GM12878 (cell line): ENCODE measurements around the gene MPC1L. TPM values are rescaled to one million over a fixed set of nuclear protein-coding genes. Genes with fewer than 3 reads are reported as not detected.

Source experiments
- ATAC-seq: fragments of 200-7000 bp; cut with Tn5 transposase; 3 replicates; pipeline ENCODE4 v1.9.1; 2020; ENCODE audit warnings: mild to moderate bottlenecking, moderate library complexity
- BruUV-seq: library from RNA; stranded (reverse); fragments of 400-500 nt; replicated peaks from 2 replicates; lab custom pipeline; 2021; lab: Mats Ljungman, UMichigan
- CTCF ChIA-PET: fragments of 300-600 bp; sonication (Branson Sonifier 250); formaldehyde crosslinking; extraction: SDS; loops from one replicate; lab custom pipeline; 2021; ENCODE audit warnings: inconsistent platforms; lab: Yijun Ruan, JAX
- POLR2A ChIA-PET: fragments of 350-600 bp; formaldehyde crosslinking; extraction: SDS; loops from one replicate; lab custom pipeline; 2021; ENCODE audit warnings: inconsistent platforms; lab: Charles Lee
- RAD21 ChIA-PET: fragments of 300-600 bp; sonication (Branson Sonifier 250); formaldehyde crosslinking; loops from one replicate; lab custom pipeline; 2023; ENCODE audit warnings: antibody characterized with exemption; ENCODE audit not compliant: unreplicated experiment; lab: Charles Lee
- SMC1A ChIA-PET: fragments of 300-600 bp; sonication (Branson Sonifier 250); formaldehyde crosslinking; loops from one replicate; lab custom pipeline; 2023; ENCODE audit not compliant: unreplicated experiment, uncharacterized antibody; lab: Charles Lee
- DNase-seq: peaks from one replicate; pipeline ENCODE4 v3.0.0-alpha.2; 2011; ENCODE audit warnings: low read depth, low spot score
- FAIRE-seq: peaks from 3 replicates; lab custom pipeline; 2011; peaks lifted over from hg19 to GRCh38; lab: Jason Lieb, UNC
- H2AFZ ChIP-seq: 2 replicates; pipeline ENCODE4 v1.6.0; 2011; ENCODE audit warnings: low read depth, low read length, control low read depth; ENCODE audit not compliant: control insufficient read depth
- H3K27ac ChIP-seq: 2 replicates; pipeline ENCODE4 v1.5.1; 2011; ENCODE audit warnings: control low read depth; ENCODE audit not compliant: control insufficient read depth, insufficient read depth
- H3K27me3 ChIP-seq, 2 experiments: replicated peaks in 1 of 2; 2 replicates each; pipeline versions ENCODE4 v1.6.0 to v1.6.1; 2011; ENCODE audit warnings: low read length in 1 of 2; ENCODE audit not compliant: control insufficient read depth in 2 of 2, insufficient read depth in 2 of 2
- H3K36me3 ChIP-seq, 2 experiments: 2 replicates each; pipeline ENCODE4 v1.5.1; 2011; ENCODE audit warnings: low read length in 1 of 2; ENCODE audit not compliant: control insufficient read depth in 2 of 2, insufficient read depth in 2 of 2
- H3K4me1 ChIP-seq: 2 replicates; pipeline ENCODE4 v1.6.1; 2011; ENCODE audit warnings: mild to moderate bottlenecking, low read length, moderate library complexity, mixed read lengths; ENCODE audit not compliant: control insufficient read depth, insufficient read depth
- H3K4me2 ChIP-seq: 2 replicates; pipeline ENCODE4 v1.6.0; 2011; ENCODE audit warnings: control low read depth; ENCODE audit not compliant: control insufficient read depth, insufficient read depth
- H3K4me3 ChIP-seq: fragments of 200-600 bp; sonication (generic); 2 replicates; pipeline ENCODE4 v1.5.1; 2016
- H3K79me2 ChIP-seq: 2 replicates; pipeline ENCODE4 v1.6.0; 2011; ENCODE audit warnings: low read length; ENCODE audit not compliant: control insufficient read depth, insufficient read depth
- H3K9ac ChIP-seq: 2 replicates; pipeline ENCODE4 v1.8.0; 2011; ENCODE audit warnings: low read length, control low read depth, mixed read lengths; ENCODE audit not compliant: control insufficient read depth, insufficient read depth
- H3K9me3 ChIP-seq: replicated peaks from 3 replicates; pipeline ENCODE4 v1.5.1; 2011; ENCODE audit warnings: mild to moderate bottlenecking, low read length; ENCODE audit not compliant: control insufficient read depth, insufficient read depth
- H4K20me1 ChIP-seq: 2 replicates; pipeline ENCODE4 v1.6.0; 2011; ENCODE audit not compliant: control insufficient read depth, insufficient read depth
- ASH2L ChIP-seq: fragments of 300-600, 200-600 bp; sonication (generic); IDR thresholded peaks from 2 replicates; pipeline ENCODE4 v1.6.1; 2017; ENCODE audit warnings: low read depth, mild to moderate bottlenecking, borderline replicate concordance
- HDAC6 ChIP-seq: fragments of 200-600 bp; sonication (generic); IDR thresholded peaks from one replicate; pipeline ENCODE4 v1.8.0; 2017; ENCODE audit warnings: antibody characterized with exemption; ENCODE audit not compliant: unreplicated experiment
- HSF1 ChIP-seq: fragments of 150-350 bp; IDR thresholded peaks from 2 replicates; pipeline ENCODE4 v1.6.1; 2014; ENCODE audit warnings: mild to moderate bottlenecking, low read depth, low read length
- MYB ChIP-seq: fragments of 150-350 bp; IDR thresholded peaks from 2 replicates; pipeline ENCODE4 v1.6.1; 2014; ENCODE audit warnings: mild to moderate bottlenecking, low read depth, low read length, borderline replicate concordance
- NFYA ChIP-seq: IDR thresholded peaks from 2 replicates; pipeline ENCODE4 v1.6.1; 2011; ENCODE audit warnings: low read depth, mild to moderate bottlenecking, low read length, improper control_type of control experiment, borderline replicate concordance
- NRF1 ChIP-seq: conservative IDR thresholded peaks from 2 replicates; pipeline ENCODE4 v1.6.1; 2011; ENCODE audit warnings: mild to moderate bottlenecking, low read depth, low read length, improper control_type of control experiment
- TCF12 ChIP-seq: IDR thresholded peaks from 2 replicates; pipeline ENCODE4 v1.6.1; 2011; ENCODE audit warnings: low read depth, mild to moderate bottlenecking, low read length
- WRNIP1 ChIP-seq: IDR thresholded peaks from 2 replicates; pipeline ENCODE4 v1.6.1; 2011; ENCODE audit warnings: low read depth, low read length, improper control_type of control experiment, borderline replicate concordance
- WGBS: methylation state at CpG from one replicate; pipeline ENCODE4 v1.1.6; 2016; ENCODE audit warnings: low lambda C conversion rate; ENCODE audit not compliant: insufficient replicate concordance, insufficient coverage; ENCODE audit errors: missing lambda C conversion rate; 5-methylcytosine and 5-hydroxymethylcytosine counted together
- in situ Hi-C: fragments of 300-500 bp; cut with MboI; formaldehyde crosslinking; loops from 9 replicates; pipeline ENCODE4 v1.14.3; 2018; ENCODE audit warnings: mixed read lengths
- intact Hi-C: fragments of 100-400 bp; cut with micrococcal nuclease; formaldehyde crosslinking; loops from one replicate; pipeline ENCODE4 v1.14.2; 2022; ENCODE audit not compliant: unreplicated experiment
- polyA plus RNA-seq, 11 experiments: library from polyadenylated mRNA; depleted of rRNA in 4 of 11; unstranded in 6 of 11; stranded (reverse) in 5 of 11; fragments of >200 nt; fragmentation: Nextera tagmentation in 4 of 11; fragmentation: Illumina TruSeq in 1 of 11; extraction: Ambion mirVana in 4 of 11; extraction: Trizol in 1 of 11; gene quantifications; 1 replicate in 1 of 11; 2 replicates in 10 of 11; pipeline versions ENCODE4 v1.2.1 to v1.2.3, GENCODE V29; 2011 to 2016; ENCODE audit warnings: inconsistent platforms in 2 of 11, missing spikeins in 2 of 11, low read depth in 1 of 11
- total RNA-seq, 4 experiments: library from RNA; depleted of rRNA in 3 of 4; stranded (reverse); fragments of >200 nt in 3 of 4; fragmentation: Illumina TruSeq in 1 of 4; extraction: Trizol in 1 of 4; gene quantifications; 2 replicates each; pipeline versions ENCODE4 v1.2.1 to v1.2.3, GENCODE V29; 2013 to 2021
- TF ChIP-seq, protein P1 (sequence below): IDR thresholded peaks from 2 replicates; pipeline ENCODE4 v1.6.1; 2011; ENCODE audit warnings: low read depth, mild to moderate bottlenecking, low read length, moderate library complexity, borderline replicate concordance; ENCODE audit errors: extremely low read depth
- TF ChIP-seq, protein P2 (sequence below): fragments of 450-650 bp; IDR thresholded peaks from 2 replicates; pipeline ENCODE4 v1.6.1; 2016; ENCODE audit warnings: mild to moderate bottlenecking

MPC1L gene
- total and polyA plus RNA-seq, 10 of the 15 experiments (the other 5 are each of a cell fraction or from before 2014, with no cell fraction given): not detected

- H3K4me3 ChIP-seq: no peak overlapping the region
- in situ Hi-C loops: no loop called here
- SMC1A ChIA-PET: interaction anchor here (0.6 to 6.1 kb wide), 21 partner anchors 9 to 679 kb away, joined by 3 to 108 read pairs (median 5); partner anchors contain the start of genes MED14 and USP9X
- no peak overlapping the region for H3K27ac ChIP-seq
- no peaks in the 10 kb centered on the region for H3K79me2 ChIP-seq
- no TSS peak for BruUV-seq
- RAD21 ChIA-PET: interaction anchor here (0.8 to 3.9 kb wide), 11 partner anchors 56 to 601 kb away, joined by 4 to 58 read pairs (median 5); no protein-coding TSS in a partner anchor
- peaks cover 1 to 12% of the 10 kb centered on the region in 2 experiments for H3K36me3 ChIP-seq
- no peaks in the 10 kb centered on the region for H3K4me1 ChIP-seq
- no peak overlapping the region for H3K9ac ChIP-seq
- H3K9me3 ChIP-seq: no peaks in the 10 kb centered on the region
- POLR2A ChIA-PET: interaction anchor here (1.0 kb wide), 1 partner anchor 463 kb away, joined by 3 read pairs; no protein-coding TSS in a partner anchor
- ATAC-seq: no peak
- H2AFZ ChIP-seq: no peak overlapping the region
- intact Hi-C loops: loop anchor here (10.0 kb wide), 1 partner anchor 272 kb away; no protein-coding TSS in a partner anchor
- no peaks in the 10 kb centered on the region for H3K27me3 ChIP-seq
- 89% methylated on average over 1 of the region's 1 CpG for WGBS
- no peaks in the 10 kb centered on the region for H4K20me1 ChIP-seq
- TF ChIP-seq NFYA: no peak
- no peak for TF ChIP-seq NRF1
- TF ChIP-seq HSF1: no peak
- CTCF ChIA-PET: interaction anchor here (1.0 to 7.0 kb wide), 28 partner anchors 9 to 601 kb away, joined by 3 to 130 read pairs (median 8); partner anchors contain the start of gene USP9X
- DNase-seq: no peak
- no peak overlapping the region for H3K4me2 ChIP-seq
- FAIRE-seq: no peak
Measured at GRCh38 chrX:40652664-40653063, 29.4 kb downstream of the MPC1L start.

- H3K4me2 ChIP-seq: no peak overlapping the region
- SMC1A ChIA-PET: interaction anchor here (0.8 to 6.1 kb wide), 13 partner anchors 10 to 542 kb away, joined by 3 to 108 read pairs (median 9); partner anchors contain the start of gene MED14
- no peaks in the 10 kb centered on the region for H3K4me1 ChIP-seq
- FAIRE-seq: no peak
- CTCF ChIA-PET: interaction anchor here (0.6 to 7.0 kb wide), 10 partner anchors 10 to 1874 kb away, joined by 3 to 130 read pairs (median 6); partner anchors contain the start of gene USP9X
- RAD21 ChIA-PET: interaction anchor here (0.8 to 3.5 kb wide), 5 partner anchors 109 to 462 kb away, joined by 4 to 49 read pairs (median 12); no protein-coding TSS in a partner anchor
- no peak overlapping the region for H3K9ac ChIP-seq
- DNase-seq: no peak
- H3K36me3 ChIP-seq: peaks cover 1 to 12% of the 10 kb centered on the region in 2 experiments
- WGBS: 76% methylated on average over 2 of the region's 2 CpGs
- no peak overlapping the region for H2AFZ ChIP-seq
- POLR2A ChIA-PET: no interaction called here
- intact Hi-C loops: loop anchor here (10.0 kb wide), 1 partner anchor 271 kb away; no protein-coding TSS in a partner anchor
- H4K20me1 ChIP-seq: no peaks in the 10 kb centered on the region
- no peak overlapping the region for H3K27ac ChIP-seq
- in situ Hi-C loops: no loop called here
- H3K79me2 ChIP-seq: no peaks in the 10 kb centered on the region
- no peak for ATAC-seq
- H3K4me3 ChIP-seq: no peak overlapping the region
- BruUV-seq: no TSS peak
- no peaks in the 10 kb centered on the region for H3K27me3 ChIP-seq
- H3K9me3 ChIP-seq: no peaks in the 10 kb centered on the region
- no peak for TF ChIP-seq ASH2L
- TF ChIP-seq, protein P1, sequence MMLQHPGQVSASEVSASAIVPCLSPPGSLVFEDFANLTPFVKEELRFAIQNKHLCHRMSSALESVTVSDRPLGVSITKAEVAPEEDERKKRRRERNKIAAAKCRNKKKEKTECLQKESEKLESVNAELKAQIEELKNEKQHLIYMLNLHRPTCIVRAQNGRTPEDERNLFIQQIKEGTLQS: no peak
- TF ChIP-seq, protein P2, sequence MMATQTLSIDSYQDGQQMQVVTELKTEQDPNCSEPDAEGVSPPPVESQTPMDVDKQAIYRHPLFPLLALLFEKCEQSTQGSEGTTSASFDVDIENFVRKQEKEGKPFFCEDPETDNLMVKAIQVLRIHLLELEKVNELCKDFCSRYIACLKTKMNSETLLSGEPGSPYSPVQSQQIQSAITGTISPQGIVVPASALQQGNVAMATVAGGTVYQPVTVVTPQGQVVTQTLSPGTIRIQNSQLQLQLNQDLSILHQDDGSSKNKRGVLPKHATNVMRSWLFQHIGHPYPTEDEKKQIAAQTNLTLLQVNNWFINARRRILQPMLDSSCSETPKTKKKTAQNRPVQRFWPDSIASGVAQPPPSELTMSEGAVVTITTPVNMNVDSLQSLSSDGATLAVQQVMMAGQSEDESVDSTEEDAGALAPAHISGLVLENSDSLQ: no peak
- TF ChIP-seq WRNIP1: no peak
- TF ChIP-seq TCF12: no peak
- no peak for TF ChIP-seq HDAC6
- no peak for TF ChIP-seq MYB
Measured at GRCh38 chrX:40653535-40653934, 30.3 kb downstream of the MPC1L start.
